ENCODE measurements around the gene DLG2. TPM values are rescaled to one million over a fixed set of nuclear protein-coding genes. Genes with fewer than 3 reads are reported as not detected.

DLG2 gene
- total and polyA plus RNA-seq, 2 of the 8 experiments (the other 6 are each of a cell fraction or from before 2014, with no cell fraction given), result 1.7 to 14.3 TPM

- TF ChIP-seq, protein P1, sequence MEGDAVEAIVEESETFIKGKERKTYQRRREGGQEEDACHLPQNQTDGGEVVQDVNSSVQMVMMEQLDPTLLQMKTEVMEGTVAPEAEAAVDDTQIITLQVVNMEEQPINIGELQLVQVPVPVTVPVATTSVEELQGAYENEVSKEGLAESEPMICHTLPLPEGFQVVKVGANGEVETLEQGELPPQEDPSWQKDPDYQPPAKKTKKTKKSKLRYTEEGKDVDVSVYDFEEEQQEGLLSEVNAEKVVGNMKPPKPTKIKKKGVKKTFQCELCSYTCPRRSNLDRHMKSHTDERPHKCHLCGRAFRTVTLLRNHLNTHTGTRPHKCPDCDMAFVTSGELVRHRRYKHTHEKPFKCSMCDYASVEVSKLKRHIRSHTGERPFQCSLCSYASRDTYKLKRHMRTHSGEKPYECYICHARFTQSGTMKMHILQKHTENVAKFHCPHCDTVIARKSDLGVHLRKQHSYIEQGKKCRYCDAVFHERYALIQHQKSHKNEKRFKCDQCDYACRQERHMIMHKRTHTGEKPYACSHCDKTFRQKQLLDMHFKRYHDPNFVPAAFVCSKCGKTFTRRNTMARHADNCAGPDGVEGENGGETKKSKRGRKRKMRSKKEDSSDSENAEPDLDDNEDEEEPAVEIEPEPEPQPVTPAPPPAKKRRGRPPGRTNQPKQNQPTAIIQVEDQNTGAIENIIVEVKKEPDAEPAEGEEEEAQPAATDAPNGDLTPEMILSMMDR (IDR thresholded peaks at IDR 0.05; ENCODE audit: control extremely low read depth in 1 of 3, insufficient read depth in 1 of 3, low read depth in 1 of 3, low read length in 3 of 3), result no peak
- TF ChIP-seq SIX5 (IDR thresholded peaks at IDR 0.05; ENCODE audit: low read depth, low read length) (no peak), TAF1 (IDR thresholded peaks at IDR 0.05; ENCODE audit: low read depth, low read length) (no peak), POLR2AphosphoS5 (IDR thresholded peaks at IDR 0.05; ENCODE audit: low read depth, low read length) (no peak), RXRA (IDR thresholded peaks at IDR 0.05; ENCODE audit: insufficient read depth, low read depth, low read length) (no peak), SP1 (IDR thresholded peaks at IDR 0.05; ENCODE audit: low read depth, low read length) (no peak), E2F6 (IDR thresholded peaks at IDR 0.05) (no peak), JUND (IDR thresholded peaks at IDR 0.05; ENCODE audit: low read length) (no peak)
- TF ChIP-seq, protein P2, sequence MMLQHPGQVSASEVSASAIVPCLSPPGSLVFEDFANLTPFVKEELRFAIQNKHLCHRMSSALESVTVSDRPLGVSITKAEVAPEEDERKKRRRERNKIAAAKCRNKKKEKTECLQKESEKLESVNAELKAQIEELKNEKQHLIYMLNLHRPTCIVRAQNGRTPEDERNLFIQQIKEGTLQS (IDR thresholded peaks at IDR 0.05; ENCODE audit: insufficient read depth, low read depth, low read length), result no peak
- Histone ChIP-seq H4K20me1 (replicated peaks in 1 of 2; ENCODE audit: control insufficient read depth in 1 of 2, insufficient read depth in 2 of 2, low read length in 2 of 2) (no peaks in the 10 kb centered on the region), H2BK5ac (ENCODE audit: low read depth, low read length) (no peak overlapping the region), H2BK12ac (ENCODE audit: low read depth, low read length) (no peak overlapping the region), H4K8ac (ENCODE audit: extremely low read depth, insufficient read depth, low read length) (no peak overlapping the region), H3K27ac (ENCODE audit: low read depth, low read length) (no peak overlapping the region), H3K79me1 (ENCODE audit: low read depth, low read length) (no peaks in the 10 kb centered on the region), H2AK5ac (ENCODE audit: low read depth, low read length) (no peak overlapping the region), H2AFZ (ENCODE audit: low read length) (no peak overlapping the region), H3K56ac (replicated peaks; ENCODE audit: insufficient read length, low read depth, low read length) (no peak overlapping the region), H3K79me2 (ENCODE audit: control insufficient read depth in 1 of 2, insufficient read depth in 2 of 2, low read length in 2 of 2) (no peaks in the 10 kb centered on the region), H2BK120ac (replicated peaks; ENCODE audit: low read depth, low read length) (no peak overlapping the region), H3K14ac (ENCODE audit: insufficient read length) (no peak overlapping the region), H3K23ac (ENCODE audit: insufficient read length) (no peak overlapping the region), H3K23me2 (ENCODE audit: low read depth, low read length) (no peaks in the 10 kb centered on the region), H3K4ac (replicated peaks; ENCODE audit: insufficient read length, low read depth, low read length) (no peak overlapping the region), H3K27me3 (replicated peaks in 1 of 4; ENCODE audit: control insufficient read depth in 3 of 4, extremely low read depth in 1 of 4, insufficient read depth in 3 of 4, low read length in 3 of 4) (no peaks in the 10 kb centered on the region; a peak in 1 of 7 replicates), H3K4me1 (replicated peaks in 1 of 4; ENCODE audit: control insufficient read depth in 3 of 4, insufficient read depth in 4 of 4, low read length in 3 of 4) (peaks cover 10 to 20% (median 16%) of the 10 kb centered on the region in 4 experiments; a peak in 6 of 7 replicates), H3K4me2 (ENCODE audit: insufficient read depth in 1 of 2, low read depth in 2 of 2, low read length in 2 of 2) (no peak overlapping the region), H4K5ac (ENCODE audit: insufficient read length, low read depth, low read length) (no peak overlapping the region), H2BK20ac (ENCODE audit: low read length) (no peak overlapping the region), H3K9me3 (ENCODE audit: insufficient read depth in 2 of 2, low read depth in 1 of 2, low read length in 1 of 2) (no peaks in the 10 kb centered on the region), H3K18ac (ENCODE audit: extremely low read depth, low read length) (no peak overlapping the region), H4K91ac (replicated peaks; ENCODE audit: insufficient read length, low read length) (no peak overlapping the region), H3K36me3 (ENCODE audit: control insufficient read depth in 2 of 4, insufficient read depth in 4 of 4, low read length in 3 of 4) (no peaks in the 10 kb centered on the region), H2BK15ac (ENCODE audit: low read length) (no peak overlapping the region), H3K9ac (replicated peaks in 1 of 4; ENCODE audit: extremely low read depth in 1 of 4, low read depth in 3 of 4, low read length in 3 of 4) (no peak overlapping the region), H3K4me3 (ENCODE audit: extremely low read depth in 1 of 4, insufficient read depth in 2 of 4, low read depth in 3 of 4, low read length in 4 of 4) (no peak overlapping the region)
- 88% methylated on average over 2 of the region's 2 CpGs; no CpG with 5 or more reads in 1 of the 2 experiments for WGBS, 2 experiments (ENCODE audit: extremely low coverage in 1 of 2, insufficient coverage in 1 of 2, insufficient read length in 1 of 2, insufficient replicate concordance in 2 of 2, low coverage in 1 of 2, low lambda C conversion rate in 2 of 2, missing lambda C conversion rate in 1 of 2)
- CTCF ChIA-PET (ENCODE audit: partially characterized antibody), result interaction anchor here (0.9 to 4.5 kb wide), 4 partner anchors 9 to 429 kb away, joined by 3 to 20 read pairs (median 10); no protein-coding TSS in a partner anchor
- no peak for DNase-seq (ENCODE audit: low read depth in 1 of 2, low spot score in 2 of 2)
- POLR2A ChIA-PET (ENCODE audit: partially characterized antibody), result interaction anchor here (1.5 kb wide), 1 partner anchor 108 kb away, joined by 3 read pairs; no protein-coding TSS in a partner anchor
- FAIRE-seq, result no peak
These were observed 1905.9 kb downstream of the DLG2 start for GRCh38 chr11:83721263-83721662.
